Natural killer cell treated with Interleukin-12 subunit alpha and Interleukin-12 subunit beta and Interleukin-15 and Interleukin-18, amount 100 ng/mL, for 72 hours (primary cell): ENCODE data around the gene FANCC. TPM values are rescaled to one million over a fixed set of nuclear protein-coding genes. Genes with fewer than 3 reads are reported as not detected.

Experiments
- ATAC-seq, 2 donors: fragments of 150-1000 bp; cut with Tn5 transposase in 1 of 2; sonication (Bioruptor Pico), chemical (Tn5 transposase) in 1 of 2; 2 replicates each; pipeline ENCODE4 v1.10.0; 2021
- DNase-seq: peaks from one replicate; pipeline ENCODE4 v3.0.0; 2022; ENCODE audit warnings: low spot score
- H3K27ac Mint-ChIP-seq, 2 donors: 1 replicate in 1 of 2; 2 replicates in 1 of 2; pipeline ENCODE4 v1.8.0; 2022; ENCODE audit warnings: mixed read lengths in 2 of 2, mild to moderate bottlenecking in 1 of 2, moderate library complexity in 1 of 2
- H3K27me3 Mint-ChIP-seq, 2 donors: 1 replicate in 1 of 2; 2 replicates in 1 of 2; pipeline ENCODE4 v1.8.0; 2022; ENCODE audit warnings: mixed read lengths in 2 of 2
- H3K36me3 Mint-ChIP-seq: one replicate; pipeline ENCODE4 v1.8.0; 2022; ENCODE audit warnings: mixed read lengths
- H3K4me1 Mint-ChIP-seq, 2 donors: 1 replicate in 1 of 2; 2 replicates in 1 of 2; pipeline ENCODE4 v1.8.0; 2022; ENCODE audit warnings: low read depth in 2 of 2, mixed read lengths in 2 of 2, mild to moderate bottlenecking in 1 of 2
- H3K4me3 Mint-ChIP-seq: one replicate; pipeline ENCODE4 v1.8.0; 2022; ENCODE audit warnings: mixed read lengths
- H3K9me3 Mint-ChIP-seq: 2 replicates; pipeline ENCODE4 v1.8.0; 2022; ENCODE audit warnings: mixed read lengths
- total RNA-seq, 2 donors: library from RNA; stranded (reverse); gene quantifications; one replicate each; pipeline ENCODE4 v1.2.3, GENCODE V29; 2022

FANCC gene
- total RNA-seq, 2 donors from 2014 or later: 13.5 to 30.5 TPM

DNA sequence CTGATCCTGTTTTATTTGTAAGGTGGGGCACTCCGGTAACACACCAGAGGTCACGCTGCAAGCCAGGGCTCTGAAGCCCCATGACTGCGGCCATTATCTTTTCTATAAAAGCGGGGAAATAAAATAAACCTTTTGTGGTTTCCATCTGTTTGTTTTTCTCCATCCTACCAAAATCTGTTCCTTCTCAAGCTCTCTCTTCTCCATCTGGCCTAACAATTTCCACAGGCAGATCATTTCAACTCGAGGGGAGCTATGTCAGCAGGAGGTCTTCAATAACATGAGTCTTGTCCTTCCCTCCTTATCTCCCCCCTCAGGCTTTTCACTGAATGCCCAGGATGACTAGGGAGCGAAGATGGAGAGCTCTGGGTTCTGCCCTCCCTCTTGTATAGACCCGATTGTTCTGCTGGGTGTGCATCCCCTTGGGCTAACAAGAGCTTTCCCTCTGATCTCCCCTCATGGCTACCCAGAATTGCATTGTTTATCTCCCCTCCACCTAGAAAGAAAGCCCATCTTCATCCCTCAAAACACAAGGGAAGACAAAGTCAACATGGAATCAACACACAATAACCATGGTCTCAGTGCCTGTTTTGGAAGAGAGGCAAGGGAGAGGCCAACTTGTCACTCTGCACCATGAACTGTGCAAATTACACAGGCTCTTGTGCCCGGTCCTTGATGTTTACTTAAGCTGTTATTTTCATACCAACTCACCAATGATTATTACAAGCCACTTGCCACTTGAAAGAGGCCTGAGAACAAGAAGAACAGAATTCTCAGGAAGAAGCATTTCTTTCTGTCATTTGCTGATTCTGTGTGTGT is 187.8 kb downstream of the FANCC start:
- Mint-ChIP-seq H3K27ac (no peak overlapping the region), H3K4me1 (peaks cover 0 to 4% of the 10 kb centered on the region in 2 donors), H3K4me3 (no peak overlapping the region), H3K27me3 (no peaks in the 10 kb centered on the region), H3K36me3 (no peaks in the 10 kb centered on the region), H3K9me3 (no peaks in the 10 kb centered on the region)
- ATAC-seq: no peak
- no peak for DNase-seq

DNA sequence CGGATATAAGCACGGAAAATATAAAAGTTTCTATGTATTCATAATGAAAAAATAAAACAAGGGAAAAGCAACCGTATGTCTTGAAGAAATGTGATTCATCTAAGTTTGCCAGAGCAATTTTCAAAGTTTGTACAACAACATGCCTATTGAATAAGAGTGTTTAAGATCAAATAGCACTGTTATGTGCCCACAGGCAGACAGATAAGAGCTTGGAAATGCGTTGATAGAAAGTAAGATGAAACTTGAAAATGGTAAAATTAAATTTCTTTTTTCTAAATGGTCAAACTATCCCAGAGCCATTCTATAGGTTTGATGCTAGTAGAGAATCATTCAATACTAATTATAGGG is 189.4 kb downstream of the FANCC start:
- Mint-ChIP-seq H3K27me3 (no peaks in the 10 kb centered on the region), H3K9me3 (no peaks in the 10 kb centered on the region), H3K27ac (no peak overlapping the region), H3K4me1 (peaks cover 0 to 4% of the 10 kb centered on the region in 2 donors), H3K36me3 (no peaks in the 10 kb centered on the region), H3K4me3 (no peak overlapping the region)
- DNase-seq (no peak), ATAC-seq (no peak)

DNA sequence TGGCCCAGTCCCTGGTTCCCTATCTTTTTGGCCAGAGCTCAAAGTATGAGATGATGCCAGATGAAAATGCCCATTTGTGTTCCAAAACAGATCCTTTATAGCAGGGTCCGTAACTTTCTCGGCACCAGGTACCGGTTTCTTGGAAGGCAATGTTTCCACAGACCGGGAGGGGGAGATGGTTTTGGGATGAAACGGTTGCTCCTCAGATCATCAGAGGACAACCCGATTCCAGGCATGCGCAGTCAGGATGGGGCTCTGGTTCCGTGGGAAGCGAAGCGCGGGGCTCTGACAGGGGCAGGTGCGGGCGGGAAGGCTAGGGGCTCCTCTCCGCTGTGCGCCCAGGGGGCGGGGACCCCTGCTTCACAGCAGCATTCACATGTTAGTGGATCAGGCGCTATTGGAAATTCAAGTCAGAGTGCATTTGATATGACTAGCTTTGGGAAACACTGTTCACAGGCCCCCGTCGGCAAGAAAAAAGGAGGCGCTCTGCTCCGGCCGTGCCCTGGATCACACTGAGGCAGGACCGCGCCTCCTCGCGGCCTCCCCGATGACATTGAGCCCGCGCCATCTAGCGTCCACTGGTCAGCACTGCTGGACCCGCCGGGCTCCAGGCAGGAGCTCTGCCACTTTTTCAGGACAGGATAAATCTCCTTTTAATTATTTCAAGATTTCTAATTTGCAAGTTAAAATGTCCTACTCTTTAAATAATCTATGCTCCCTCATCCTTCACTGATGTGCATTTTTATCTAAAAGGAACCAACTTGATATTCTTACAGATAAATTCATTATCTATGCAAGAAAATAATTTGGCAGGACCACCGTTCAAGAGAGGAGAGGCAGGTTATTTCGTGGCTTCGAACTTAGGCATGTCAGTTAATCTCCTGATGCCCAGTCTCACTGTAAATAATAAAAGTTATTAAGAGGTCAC is 190.0 kb downstream of the FANCC start:
- H3K4me3 Mint-ChIP-seq: no peak overlapping the region
- no peaks in the 10 kb centered on the region for H3K27me3 Mint-ChIP-seq
- H3K27ac Mint-ChIP-seq: no peak overlapping the region
- no peaks in the 10 kb centered on the region for H3K9me3 Mint-ChIP-seq
- H3K4me1 Mint-ChIP-seq: peaks cover 0 to 4% of the 10 kb centered on the region in 2 donors
- no peaks in the 10 kb centered on the region for H3K36me3 Mint-ChIP-seq
- ATAC-seq: peak; percentile 85 to 88
- peak; percentile 74 for DNase-seq

DNA sequence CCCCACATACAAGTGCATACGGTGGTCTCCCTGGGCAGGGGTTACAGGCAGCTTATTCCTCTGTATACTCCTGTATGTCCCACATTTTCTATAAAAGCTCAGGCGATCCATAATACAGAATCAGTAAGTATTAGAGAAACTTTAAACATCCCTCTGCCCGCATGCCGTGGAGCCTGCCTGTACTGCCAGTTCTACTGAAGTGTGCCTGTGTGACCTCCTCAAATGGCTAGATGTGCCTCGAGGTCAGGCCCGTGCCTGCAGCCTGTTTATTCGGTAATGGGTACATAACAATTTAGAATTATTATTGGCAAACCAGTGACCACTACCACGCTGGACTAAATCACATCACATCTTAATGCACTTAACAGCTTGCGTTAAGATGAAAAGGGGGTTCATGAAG is 190.8 kb downstream of the FANCC start:
- no peak overlapping the region for H3K4me3 Mint-ChIP-seq
- DNase-seq: no peak
- no peak overlapping the region for H3K27ac Mint-ChIP-seq
- H3K4me1 Mint-ChIP-seq: peaks cover 0 to 4% of the 10 kb centered on the region in 2 donors
- no peaks in the 10 kb centered on the region for H3K36me3 Mint-ChIP-seq
- no peaks in the 10 kb centered on the region for H3K9me3 Mint-ChIP-seq
- ATAC-seq: no peak
- H3K27me3 Mint-ChIP-seq: no peaks in the 10 kb centered on the region

DNA sequence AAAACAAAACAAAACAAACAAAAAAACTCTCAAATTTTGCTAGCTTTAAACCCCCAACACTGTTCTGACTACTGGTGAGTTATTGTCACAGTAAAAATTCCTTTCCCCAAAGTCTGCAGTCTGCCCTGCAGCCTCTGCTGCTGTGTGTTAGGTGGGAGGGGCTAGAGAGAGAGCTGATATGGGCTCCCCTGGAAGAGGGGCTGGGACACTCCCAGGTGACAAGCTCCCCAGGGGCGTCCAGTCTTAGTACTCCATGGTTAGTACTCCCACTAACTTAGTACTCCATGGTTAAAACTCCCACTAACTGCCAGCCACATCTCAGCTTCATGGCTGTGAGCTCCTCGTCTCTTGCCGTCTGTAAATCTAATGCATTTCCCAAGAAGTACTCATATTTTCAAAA is 191.9 kb downstream of the FANCC start:
- no peaks in the 10 kb centered on the region for H3K4me1 Mint-ChIP-seq
- no peaks in the 10 kb centered on the region for H3K36me3 Mint-ChIP-seq
- DNase-seq: no peak
- H3K27me3 Mint-ChIP-seq: no peaks in the 10 kb centered on the region
- H3K4me3 Mint-ChIP-seq: no peak overlapping the region
- H3K27ac Mint-ChIP-seq: no peak overlapping the region
- no peaks in the 10 kb centered on the region for H3K9me3 Mint-ChIP-seq
- ATAC-seq: no peak

DNA sequence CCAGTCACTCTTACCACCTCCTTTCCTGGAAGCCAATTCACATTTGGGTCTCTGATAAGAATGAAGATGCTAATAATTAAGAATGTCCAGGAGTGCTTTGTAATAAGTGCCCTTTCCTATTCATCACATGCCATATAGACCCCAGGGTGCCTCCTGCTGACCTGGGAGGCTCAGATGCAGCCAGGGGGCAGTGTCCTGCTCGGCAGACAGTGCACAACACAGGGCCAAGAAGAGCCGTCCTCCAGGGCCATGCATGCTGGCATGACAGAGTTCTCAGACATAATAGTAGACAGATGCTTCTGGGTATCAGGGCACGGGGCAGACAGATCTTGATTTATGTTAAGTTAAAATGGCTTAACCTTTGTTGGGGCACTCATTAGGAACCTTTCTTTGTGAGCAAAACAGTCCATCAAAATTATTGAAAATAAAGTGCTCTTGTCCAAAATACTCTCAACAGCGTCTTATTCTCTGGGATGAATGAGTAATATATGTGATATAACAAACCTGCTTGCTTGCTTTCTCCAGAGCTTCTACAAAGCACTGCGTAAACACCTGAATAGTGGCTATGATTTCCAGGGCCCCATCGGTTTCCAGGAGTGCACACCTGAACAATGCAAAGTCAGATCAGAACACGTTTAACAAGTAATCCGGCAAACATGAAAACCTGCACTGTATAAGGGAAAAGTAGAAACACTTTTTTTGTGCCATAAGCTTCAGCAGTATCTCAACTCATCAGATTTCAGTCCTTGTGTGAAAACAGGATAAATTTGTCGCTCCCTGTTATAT is 192.7 kb downstream of the FANCC start:
- DNase-seq (no peak), ATAC-seq (no peak)
- Mint-ChIP-seq H3K4me1 (no peaks in the 10 kb centered on the region), H3K27ac (no peak overlapping the region), H3K36me3 (no peaks in the 10 kb centered on the region), H3K9me3 (no peaks in the 10 kb centered on the region), H3K27me3 (no peaks in the 10 kb centered on the region), H3K4me3 (no peak overlapping the region)

DNA sequence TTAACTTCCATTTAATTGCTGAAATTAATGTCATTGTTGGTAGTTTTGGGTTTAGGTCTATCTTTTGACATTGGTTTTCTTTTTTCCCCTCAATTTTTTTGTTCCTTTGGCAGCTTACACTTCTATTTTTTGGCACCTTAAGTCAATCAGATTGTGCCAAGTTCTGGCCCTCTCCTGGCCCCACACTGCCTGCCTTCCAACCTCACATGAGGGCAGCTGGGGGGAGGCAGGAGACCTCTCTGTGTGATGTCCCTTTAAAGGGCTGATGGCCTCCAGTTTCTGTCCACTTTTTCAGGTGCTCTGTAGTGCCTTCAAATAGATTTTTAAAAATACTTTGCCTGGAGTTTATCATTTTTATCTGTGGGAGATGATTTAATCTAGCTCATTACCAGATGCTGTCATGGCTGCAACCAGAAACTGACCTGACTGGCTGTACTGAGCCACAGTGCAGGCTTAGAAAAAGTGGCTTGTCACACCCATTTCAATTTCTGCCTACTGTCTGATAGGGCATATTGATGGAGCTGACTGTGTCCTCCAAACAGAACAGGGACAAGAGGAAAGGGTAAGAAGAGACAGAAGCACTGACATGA is 196.6 kb downstream of the FANCC start:
- Mint-ChIP-seq H3K4me1 (no peaks in the 10 kb centered on the region), H3K36me3 (no peaks in the 10 kb centered on the region), H3K4me3 (no peak overlapping the region), H3K9me3 (no peaks in the 10 kb centered on the region), H3K27ac (no peak overlapping the region), H3K27me3 (no peaks in the 10 kb centered on the region)
- ATAC-seq: no peak
- DNase-seq: no peak

DNA sequence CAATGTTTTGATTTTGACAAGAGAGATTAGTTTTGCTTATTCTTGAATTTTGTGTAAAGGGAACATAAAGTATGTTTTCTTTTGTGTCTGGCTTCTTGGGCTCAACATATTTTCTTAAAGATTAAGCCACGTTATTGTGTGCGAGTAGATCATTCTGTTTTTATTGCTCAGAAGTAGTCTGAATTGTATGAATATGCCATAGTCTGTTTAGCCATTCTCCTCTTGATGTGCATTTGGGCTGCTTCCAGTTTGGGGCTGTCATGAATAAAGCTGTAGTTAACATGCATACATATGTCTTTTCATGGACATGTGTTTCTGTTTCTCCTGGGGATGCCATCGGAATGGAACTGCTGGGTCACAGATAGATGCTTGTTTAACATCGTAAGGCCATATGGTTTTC is 198.9 kb downstream of the FANCC start:
- H3K9me3 Mint-ChIP-seq: no peaks in the 10 kb centered on the region
- no peaks in the 10 kb centered on the region for H3K4me1 Mint-ChIP-seq
- H3K36me3 Mint-ChIP-seq: no peaks in the 10 kb centered on the region
- DNase-seq (no peak), ATAC-seq (no peak)
- no peak overlapping the region for H3K27ac Mint-ChIP-seq
- H3K4me3 Mint-ChIP-seq: no peak overlapping the region
- H3K27me3 Mint-ChIP-seq: no peaks in the 10 kb centered on the region

DNA sequence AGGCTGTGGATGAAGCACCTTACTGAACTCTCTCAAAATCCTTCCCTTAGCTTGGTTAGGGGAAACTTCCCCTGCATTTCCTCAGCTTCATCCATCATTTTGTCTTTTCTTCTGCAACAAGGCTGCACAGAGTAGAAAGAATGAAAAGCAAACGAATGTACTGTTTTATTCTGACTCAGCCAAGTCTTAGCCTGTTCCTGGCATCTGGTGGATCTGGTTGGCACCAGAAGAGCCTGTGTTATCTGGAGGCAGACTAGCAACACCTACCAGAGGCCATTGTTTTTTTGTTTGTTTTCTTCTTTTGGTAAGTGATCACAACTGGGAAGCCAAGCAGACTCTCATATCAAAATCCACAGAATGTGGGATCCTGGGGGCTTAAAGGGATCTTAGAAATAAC is 200.7 kb downstream of the FANCC start:
- ATAC-seq (no peak), DNase-seq (no peak)
- H3K36me3 Mint-ChIP-seq: no peaks in the 10 kb centered on the region
- H3K27ac Mint-ChIP-seq: no peak overlapping the region
- H3K27me3 Mint-ChIP-seq: no peaks in the 10 kb centered on the region
- H3K9me3 Mint-ChIP-seq: no peaks in the 10 kb centered on the region
- H3K4me1 Mint-ChIP-seq: no peaks in the 10 kb centered on the region
- no peak overlapping the region for H3K4me3 Mint-ChIP-seq

DNA sequence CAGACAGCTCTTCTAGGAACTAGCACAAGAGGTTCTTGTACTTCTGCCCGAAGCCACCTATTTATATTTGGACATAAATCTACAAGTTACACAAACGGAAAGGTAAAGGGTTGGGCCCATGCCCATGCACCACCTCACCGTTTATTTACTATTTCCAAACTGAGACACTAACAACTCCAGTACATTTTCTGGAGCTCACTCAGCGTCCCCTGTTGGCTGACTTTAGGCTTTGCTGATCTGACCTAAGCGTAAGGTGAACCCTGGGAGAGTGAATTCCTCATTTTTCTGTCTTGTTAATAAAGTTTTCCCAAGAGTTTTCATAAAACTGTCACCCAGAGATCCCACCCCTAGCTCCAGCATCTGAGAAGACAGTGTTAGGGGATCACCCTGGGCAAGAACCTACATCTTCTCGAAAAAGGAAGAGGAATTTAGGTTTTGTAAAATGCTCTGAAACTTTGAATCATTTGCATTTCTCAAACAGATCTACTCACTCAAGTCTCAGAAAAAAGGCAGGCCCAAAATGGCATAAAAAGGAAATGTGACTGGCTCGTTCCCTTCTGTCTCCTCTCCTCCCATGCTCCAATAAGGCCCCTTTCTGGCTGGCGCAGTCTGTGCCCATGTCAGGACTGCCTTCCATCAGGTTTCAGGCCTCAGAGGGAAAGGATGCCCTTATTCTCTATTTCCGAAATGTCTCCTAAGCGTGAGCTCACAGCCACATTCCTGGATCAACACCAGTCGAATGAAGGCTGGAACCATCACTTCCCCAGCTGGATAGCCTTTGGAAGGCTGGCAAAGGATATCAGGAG is 201.3 kb downstream of the FANCC start:
- DNase-seq: no peak
- H3K27ac Mint-ChIP-seq: no peak overlapping the region

DNA sequence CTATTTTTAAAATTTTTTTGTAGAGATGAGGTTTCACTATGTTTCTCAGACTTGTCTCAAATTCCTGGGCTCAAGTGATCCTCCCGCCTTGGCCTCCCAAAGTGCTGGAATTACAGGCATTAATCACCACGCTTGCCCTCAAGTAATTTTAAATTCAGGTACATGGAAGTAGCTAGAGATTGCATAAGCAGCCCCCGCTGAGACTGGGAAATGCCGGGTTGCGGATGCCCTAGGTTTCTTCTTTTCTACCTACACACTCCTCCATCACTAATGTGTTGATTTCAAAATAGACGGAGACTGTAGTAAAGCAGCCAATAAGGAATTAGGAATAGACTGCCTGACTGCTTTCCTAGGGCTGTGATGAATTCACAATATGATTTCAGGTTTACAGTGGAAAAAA is 202.4 kb downstream of the FANCC start:
- no peak for ATAC-seq

More for the DNA sequence above, 201.3 kb downstream of the FANCC start:
- no peaks in the 10 kb centered on the region for H3K4me1 Mint-ChIP-seq
- no peaks in the 10 kb centered on the region for H3K27me3 Mint-ChIP-seq
- H3K9me3 Mint-ChIP-seq: no peaks in the 10 kb centered on the region
- H3K4me3 Mint-ChIP-seq: no peak overlapping the region
- ATAC-seq: no peak
- no peaks in the 10 kb centered on the region for H3K36me3 Mint-ChIP-seq

DNA sequence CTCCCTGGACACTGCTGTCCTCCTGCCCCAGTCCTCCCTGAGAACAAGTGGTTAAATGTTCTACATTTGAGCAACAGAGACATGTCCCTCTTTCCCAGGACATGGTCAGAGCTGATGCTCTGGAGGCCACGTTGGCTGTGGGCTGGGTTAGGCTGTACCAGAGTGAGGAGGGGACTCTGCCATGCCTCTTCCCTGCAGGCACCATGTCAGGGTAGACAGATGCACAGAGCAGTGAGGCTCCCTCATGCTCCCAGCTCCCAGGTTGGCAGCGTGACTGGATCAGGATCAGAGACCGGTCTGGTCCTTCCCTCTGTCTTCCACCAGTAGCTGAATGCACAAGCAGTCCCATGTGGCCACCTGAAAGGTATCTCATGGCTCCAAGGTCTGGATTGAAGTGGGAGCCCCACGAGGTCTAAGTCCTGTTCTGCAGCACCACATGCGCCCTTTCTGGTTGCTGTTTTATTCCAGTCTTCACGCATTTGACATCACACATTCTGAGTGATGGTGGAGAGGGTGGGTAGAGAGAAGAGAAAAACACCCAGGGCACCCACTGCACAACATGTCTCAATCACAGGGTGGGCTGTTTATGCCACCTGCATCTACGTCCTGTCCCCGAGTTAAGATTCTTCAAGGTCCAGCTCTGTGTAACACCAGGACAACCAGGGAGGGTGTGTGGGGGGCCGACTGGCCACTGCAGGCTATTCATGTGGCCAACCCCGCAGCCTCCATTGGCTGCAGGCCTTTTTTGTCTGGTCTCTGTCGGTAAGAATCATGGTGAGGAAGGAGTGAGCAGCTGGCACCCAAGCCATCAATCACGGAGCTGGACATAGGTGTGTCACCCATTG is 204.9 kb downstream of the FANCC start:
- Mint-ChIP-seq H3K4me3 (no peak overlapping the region), H3K4me1 (no peaks in the 10 kb centered on the region), H3K27ac (no peak overlapping the region), H3K9me3 (no peaks in the 10 kb centered on the region), H3K36me3 (no peaks in the 10 kb centered on the region), H3K27me3 (no peaks in the 10 kb centered on the region)
- DNase-seq (no peak), ATAC-seq (peak in 1 of 2 donors; percentile 22)

More for the DNA sequence above, 202.4 kb downstream of the FANCC start:
- H3K36me3 Mint-ChIP-seq: no peaks in the 10 kb centered on the region
- no peak overlapping the region for H3K4me3 Mint-ChIP-seq
- no peaks in the 10 kb centered on the region for H3K27me3 Mint-ChIP-seq
- H3K27ac Mint-ChIP-seq: no peak overlapping the region
- no peaks in the 10 kb centered on the region for H3K4me1 Mint-ChIP-seq
- H3K9me3 Mint-ChIP-seq: no peaks in the 10 kb centered on the region
- DNase-seq: no peak
